NCI-H1694 (cell line): ENCODE results near the gene MACF1.
"Not testable (repeated sequence)": the region's sequence is repeated elsewhere in the genome, so short reads cannot be mapped to it uniquely, and the experiment has no call there.

Experiments used
- DNase-seq: peaks from one replicate; lab custom pipeline; 2025; lab: John Stamatoyannopoulos, UW

Gene MACF1

DNA sequence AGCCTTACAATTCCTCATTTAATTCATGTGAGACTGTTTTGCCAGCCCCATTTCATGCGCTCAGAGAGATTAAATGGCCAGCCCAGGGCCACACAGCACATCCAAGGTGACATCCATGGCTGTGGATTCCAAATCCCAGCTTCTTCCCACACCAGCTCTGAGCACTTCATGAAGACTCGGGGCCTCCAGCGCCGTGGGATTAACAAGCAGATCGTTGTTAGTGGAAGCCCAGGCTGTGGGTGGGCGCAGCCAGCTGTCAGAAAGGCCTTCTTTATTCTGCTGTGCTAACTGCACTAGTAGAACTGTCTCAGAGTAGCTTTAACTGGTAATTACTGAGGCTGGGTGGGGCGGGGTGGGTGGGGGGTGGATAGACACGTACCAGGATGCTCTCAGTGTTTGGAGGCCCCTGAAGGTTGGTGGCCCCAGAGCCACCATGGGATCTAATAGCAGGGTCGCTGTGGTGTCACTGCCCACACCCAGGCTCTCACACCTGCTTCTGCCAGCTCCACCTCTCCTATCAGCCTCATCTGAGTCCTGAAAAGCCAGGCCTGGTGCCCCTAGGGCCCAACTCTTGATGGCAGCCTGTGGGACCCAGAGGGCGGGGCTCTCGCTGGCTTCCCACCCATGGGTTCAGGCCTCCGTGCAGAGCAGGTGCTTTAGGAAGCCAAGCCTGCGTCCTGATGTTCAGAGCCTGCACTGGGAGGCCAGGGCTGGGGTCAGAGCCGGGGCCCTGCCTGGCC is 290.3 kb downstream of the MACF1 start:
- DNase-seq = no peak

DNA sequence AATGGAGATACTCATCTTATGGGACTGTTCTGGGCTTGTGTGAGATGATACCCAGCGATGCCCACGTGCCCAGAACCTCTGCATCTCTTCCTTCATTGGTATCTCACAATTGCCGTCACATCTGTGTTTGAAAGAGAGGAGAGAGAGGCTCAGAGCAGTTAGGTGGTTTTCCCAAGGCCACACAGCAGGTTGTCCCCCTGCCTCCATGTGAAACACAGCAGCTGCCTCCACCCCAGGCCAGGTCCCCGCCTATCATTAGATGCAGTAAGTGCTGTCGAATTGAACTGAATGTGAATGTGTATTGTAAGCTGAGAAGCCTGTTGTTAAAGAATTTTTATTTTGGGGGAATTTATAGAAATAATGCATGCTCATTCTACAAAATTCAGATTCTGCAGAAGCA is 292.0 kb downstream of the MACF1 start:
- DNase-seq = not testable (repeated sequence)

DNA sequence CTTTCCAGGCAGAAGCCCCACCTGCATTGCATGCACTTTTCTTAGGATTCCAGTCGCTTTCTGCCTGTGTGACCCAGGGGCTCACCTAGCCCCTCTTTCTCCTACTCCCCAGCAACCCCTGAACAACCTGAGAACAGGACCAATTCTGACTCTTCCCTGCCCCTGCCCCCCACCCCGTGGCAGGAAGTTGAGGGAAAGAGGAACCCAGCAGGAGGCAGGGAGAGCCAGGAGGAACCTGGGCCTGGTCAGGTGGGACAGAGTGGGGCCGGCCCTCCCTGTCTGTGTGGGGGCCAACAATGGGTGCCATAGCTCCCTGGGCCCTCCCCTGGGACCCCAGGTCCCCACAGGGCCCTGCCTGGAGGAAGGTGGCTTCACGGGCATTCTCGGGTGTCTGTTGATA is 293.1 kb downstream of the MACF1 start:
- no peak for DNase-seq

DNA sequence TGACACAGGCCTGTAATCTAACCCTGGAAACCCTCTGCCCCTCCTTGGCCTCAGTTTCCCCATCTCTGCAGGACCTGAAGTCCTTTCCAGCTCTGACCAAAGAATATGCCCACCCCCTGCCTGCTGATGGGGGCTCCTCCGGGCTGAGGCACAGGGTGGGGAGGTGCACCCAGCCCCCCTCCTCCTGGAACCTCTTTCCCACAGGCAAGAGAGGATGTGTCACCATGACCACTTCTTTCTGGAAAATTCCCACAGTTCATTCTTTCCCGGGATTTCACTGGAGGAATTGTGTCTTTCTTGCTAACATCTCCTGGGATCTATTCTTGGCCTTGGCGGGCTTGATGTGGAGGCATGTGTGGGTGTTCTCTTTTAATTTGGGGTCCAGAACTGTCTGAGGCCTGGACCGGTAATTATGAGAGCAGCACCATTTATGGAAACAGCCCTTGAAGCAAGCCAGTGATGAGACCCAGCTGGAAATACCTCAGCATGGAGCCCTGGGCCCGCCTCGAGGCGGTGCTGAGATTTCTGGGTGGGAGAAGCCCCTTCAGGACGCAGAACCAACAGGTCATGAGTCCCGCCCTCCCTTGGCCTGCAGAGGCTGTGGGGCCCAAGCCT is 293.7 kb downstream of the MACF1 start:
- not testable (repeated sequence) for DNase-seq

DNA sequence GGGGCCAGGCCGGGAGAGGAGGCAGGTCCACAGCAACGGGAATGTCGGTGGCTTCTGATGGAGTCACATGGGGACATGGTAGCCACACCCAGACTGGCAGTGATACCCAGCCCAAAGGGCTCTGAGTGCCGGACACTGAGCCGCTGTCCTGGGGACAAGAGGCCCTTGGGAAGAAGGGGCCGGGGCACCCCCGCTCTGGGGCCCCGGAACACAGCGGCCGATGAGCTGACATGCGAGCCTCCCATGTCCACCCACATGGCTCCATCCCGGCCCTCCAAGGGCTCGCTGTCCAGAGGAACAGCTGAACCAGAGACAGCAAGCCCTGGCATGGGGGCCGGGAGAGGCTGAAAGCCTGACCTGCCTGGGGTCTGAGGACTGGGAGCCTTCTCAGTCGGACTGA is 294.3 kb downstream of the MACF1 start:
- not testable (repeated sequence) for DNase-seq

DNA sequence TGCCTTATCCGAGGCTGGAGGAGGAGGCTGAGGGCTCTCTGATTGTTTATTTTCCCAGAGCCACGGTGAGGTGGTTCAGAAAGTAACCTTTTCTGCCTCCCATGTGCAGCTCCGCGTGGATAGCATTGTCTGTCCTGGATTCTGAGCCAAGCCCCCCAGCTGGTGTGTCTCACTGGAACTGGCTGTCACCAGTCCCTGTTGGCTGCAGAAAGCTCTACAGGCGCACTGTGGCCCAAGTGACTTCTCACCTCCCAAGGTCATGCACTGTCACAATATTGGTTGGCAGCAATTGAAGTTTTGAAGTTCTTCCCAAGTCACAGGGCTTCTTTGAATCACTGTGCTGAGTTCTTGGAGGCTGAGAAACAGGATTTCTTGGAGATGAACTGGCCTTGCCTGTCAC is 295.2 kb downstream of the MACF1 start:
- DNase-seq = no peak

DNA sequence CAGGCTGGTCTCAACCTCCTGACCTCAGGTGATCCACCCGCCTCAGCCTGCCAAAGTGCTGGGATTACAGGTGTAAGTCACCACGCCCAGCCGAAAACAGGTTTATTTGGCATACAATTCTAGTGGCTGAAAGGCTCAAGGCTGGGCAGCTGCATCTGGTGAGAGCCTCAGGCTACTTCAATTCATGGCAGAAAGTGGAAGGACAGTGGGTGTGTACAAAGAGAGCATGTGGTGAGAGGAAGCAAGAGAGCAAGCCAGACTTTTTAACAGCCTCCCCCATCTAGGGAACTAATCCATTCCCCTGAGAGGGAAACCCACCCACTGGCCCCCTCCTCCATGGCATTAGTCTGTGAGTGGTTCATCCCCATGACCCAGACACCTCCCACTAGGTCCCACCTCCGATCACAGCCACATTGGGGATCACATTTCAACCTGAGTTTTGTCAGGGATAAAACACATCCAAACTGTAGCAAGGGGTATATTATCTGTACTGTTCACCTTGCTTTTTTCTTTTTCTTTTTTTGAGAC is 296.4 kb downstream of the MACF1 start:
- DNase-seq = no peak

DNA sequence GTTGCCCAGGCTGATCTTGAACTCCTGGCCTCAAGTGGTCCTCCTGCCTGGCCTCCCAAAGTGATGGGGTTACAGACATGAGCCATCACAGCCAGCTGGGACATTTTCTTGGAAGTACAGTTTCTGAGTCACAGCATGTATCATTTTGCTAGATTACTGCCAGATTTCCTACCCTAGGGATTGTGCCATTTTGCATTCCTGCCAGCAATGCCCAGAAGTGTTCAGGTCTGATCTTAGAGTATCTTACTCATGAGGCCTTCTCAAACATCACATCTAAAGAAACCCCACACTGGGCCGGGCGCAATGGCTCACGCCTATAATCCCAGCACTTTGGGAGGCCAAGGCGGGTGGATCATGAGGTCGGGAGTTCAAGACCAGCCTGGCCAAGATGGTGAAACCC is 297.2 kb downstream of the MACF1 start:
- DNase-seq = no peak

DNA sequence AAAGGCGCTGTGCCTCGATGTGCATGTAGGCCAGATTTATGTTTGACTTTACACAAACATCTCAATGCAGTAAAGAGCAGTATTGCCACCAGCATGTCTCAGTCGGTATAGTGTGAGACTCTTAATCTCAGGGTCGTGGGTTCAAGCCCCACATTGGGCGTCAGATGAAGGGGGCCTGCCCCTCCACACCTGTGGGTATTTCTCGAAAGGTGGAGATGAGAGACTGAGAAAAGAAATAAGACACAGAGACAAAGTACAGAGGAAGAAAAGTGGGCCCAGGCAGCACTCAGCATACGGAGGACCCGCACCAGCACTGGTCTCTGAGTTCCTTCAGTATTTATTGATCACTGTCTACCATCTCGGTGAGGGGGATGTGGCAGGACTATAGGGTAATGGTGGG is 299.9 kb downstream of the MACF1 start:
- DNase-seq = not testable (repeated sequence)

DNA sequence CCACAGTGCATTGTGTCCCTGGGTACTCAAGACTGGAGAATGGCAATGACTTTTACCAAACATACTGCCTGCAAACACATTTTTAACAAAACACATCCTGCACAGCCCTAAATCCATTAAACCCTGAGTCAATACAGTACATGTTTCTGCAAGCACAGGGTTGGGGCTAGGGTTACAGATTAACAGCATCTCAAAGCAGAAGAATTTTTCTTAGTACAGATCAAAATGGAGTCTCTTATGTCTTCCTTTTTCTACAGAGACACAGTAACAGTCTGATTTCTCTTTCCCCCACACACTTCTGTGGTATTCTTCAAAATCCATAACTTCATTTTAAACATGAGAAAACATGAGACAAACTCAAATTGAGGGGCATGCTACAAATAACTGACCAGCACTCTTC is 300.8 kb downstream of the MACF1 start:
- no peak for DNase-seq

DNA sequence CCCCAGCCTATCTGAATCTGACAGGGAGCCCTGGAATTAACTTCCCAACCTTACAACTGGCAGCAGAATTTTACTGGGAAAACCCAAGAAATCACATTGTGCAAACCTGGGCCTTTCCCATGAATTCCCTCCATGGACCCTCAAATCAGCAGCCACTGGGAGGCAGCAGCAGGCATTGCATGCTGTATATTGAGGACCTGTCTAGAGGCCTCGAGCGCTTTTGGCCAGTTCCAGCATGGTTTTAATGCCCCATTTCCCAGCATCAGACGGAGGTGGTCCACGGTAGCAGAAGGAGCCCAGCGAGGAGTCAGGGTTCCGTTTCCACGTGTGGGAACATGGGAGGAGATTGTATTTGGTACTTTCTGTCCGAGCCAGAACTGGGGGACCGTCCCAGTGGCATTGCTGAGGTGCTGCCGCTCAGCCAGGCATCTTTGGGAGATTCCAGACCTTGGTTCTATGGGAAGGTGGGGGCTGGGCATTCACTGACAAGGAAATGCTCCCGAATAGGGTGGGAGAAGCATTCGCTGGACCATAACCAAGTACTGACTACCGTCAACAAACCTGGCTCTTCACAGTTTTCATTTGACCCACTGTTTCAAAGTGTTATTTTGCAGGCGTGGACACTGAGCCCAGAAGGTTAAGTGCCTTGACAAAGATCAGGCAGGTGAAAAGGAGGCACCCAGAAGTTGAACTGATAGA is 302.9 kb downstream of the MACF1 start:
- peak; percentile 99 for DNase-seq

DNA sequence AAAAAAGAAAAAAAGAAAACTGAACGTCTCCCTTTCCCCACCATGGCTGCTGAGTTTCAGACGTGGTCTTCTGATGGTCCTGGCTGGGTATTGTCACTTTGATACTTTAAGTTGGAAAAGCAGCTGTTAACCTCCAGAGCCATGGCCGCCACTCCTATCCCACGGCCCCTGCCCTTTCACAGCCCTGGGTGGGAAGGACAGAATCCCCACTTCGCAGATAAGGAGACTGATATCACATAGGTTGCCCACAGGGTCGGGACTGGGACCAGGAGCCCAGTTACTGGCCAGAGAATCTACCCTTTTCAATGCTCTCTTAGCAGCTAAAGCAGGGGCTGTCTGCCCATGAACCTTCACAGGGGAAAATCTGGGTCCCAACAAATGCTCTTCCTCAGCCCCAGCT is 303.8 kb downstream of the MACF1 start:
- DNase-seq = no peak

DNA sequence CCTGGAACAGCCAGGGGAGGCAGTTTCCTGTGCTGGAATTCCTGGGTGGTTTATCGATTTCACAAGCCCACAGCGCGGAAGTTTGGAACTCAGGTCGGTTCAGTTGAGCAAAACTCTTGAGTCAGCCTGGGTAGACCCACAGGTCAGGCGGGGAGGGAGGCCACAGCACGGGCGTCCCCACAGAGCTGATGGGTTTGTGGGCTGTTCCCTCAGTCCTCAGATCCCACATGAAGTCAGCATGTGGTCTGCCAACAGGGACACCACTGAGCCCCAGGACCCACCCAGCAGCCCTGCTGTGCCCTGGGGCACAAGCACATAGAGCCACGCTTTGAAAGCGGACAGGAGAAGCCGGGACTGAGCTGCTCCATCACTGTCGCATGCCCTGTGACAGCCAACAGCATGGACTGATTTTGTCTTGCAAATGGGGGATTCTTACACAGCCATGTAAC is 304.4 kb downstream of the MACF1 start:
- DNase-seq = no peak

DNA sequence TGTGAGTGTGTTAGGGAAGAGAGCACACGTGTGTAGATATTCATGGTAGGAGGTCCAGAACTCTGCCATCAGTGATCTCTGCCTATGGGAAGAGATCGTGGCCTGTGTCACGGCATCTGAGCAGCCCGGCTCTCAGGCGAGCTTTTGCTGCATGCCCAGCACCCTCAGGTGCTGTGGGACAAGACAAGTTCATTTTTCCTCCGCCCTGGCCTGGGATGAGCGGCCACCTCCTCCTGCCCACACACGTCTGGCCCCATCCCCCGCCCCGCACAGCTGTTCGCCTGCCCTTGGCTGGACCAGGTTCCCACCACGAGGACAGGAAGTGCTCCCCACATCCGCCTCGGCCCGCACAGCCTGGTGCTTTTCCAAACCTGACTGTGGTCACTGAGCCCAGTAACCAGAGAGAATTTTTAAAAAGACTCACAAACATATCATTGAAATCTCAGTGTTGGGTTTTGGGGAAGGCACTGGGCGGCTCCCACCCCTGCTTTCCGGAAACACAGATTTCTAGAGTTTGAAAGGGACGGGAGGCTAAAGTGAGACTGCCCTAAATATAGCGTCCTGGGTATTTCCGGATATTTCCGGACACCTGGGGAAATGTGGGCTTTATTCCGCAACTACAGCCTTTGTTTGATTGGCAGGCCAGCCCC is 305.0 kb downstream of the MACF1 start:
- DNase-seq = no peak

DNA sequence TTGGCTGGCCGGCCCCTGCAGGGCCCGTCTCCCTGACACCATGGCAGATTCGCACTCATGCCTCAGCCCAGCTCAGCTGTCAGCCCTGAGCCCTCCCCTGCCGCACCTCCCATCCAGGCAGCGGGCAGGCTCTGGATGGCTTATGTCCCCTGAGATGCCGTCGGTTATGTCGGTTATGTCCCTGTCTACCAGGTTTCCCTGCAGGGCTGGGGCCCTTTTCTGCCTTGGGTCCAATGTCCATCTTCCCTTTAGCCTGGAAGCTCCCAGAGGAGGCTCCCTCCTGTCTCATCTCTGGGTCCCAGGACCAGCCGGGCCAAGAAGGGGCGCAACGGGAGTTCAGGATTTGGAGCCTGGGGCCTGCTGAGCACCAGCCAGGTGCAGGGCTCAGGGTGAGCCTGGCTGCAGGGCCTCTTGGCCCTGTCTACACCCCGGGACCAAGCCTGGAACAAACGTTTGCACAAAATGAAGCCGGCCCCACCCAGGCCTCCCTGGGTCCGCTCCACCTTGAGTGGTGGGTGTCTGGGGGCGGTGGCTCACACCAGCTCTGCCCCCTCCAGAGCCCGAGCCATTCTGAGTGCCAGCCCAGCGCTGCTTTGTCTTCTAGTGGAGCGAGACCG is 306.2 kb downstream of the MACF1 start:
- not testable (repeated sequence) for DNase-seq

DNA sequence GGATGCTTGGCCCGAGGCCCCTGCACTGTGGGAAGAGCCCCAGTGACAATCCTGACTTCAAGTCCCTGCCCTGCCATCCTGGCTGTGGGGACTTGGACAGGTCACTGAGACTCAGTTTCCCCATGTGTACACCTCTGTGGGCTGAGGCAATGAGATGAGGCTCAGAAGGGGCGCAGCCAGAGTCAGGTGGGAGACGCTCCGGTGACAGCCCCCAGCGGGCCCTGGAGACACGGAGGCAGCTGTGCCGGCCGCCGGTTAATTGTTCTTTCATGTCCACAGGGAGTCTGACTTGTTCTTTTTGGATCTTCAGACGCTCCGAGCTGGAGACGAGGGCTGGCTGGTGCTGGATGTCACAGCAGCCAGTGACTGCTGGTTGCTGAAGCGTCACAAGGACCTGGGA is 307.0 kb downstream of the MACF1 start:
- DNase-seq = not testable (repeated sequence)

DNA sequence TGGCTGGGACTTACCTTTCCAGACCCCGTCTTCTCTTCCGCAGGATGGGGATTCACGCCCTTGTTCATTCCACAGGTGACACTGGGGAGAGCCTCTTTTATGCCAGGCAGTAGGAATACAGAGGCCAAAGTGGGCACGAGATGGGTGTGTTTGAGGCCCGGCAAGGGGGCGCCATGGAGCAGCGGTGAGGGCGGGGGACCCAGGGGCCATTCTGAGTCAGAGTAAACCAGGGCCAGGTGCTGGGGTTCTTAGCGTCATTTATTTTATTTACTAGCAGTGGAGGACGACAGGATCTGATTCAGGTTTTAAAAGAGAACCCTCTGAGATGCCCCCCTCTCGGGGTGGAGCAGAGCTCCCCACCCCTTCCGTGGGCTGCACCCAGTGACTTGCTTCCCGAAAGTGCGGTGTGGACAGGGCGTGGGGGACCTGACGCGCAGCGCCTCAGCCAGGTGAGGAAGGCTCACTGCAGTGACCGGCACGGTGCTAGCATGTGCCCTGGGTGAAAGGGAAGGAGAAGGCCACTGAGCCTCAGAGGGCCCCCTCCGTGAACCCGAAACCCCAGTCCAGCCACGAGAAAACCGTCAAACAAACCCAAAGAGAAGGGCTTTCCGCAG is 307.8 kb downstream of the MACF1 start:
- not testable (repeated sequence) for DNase-seq

DNA sequence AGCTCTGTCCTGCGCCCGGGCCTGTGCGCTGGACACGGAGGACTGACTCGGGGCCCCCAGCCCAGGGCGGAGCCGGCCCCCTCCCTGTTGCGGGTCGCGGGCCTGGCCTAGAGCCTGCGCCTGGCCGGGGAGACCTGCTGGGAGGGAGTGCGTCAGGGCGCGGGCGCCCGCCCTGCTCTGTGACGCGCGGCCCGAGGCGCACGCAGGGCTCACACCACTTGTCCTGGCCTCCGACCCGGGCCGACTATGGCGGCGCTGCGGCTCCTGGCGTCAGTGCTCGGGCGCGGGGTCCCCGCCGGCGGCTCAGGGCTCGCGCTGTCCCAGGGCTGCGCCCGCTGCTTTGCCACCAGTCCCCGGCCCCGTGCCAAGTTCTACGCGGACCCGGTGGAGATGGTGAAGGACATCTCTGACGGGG is 310.2 kb downstream of the MACF1 start:
- DNase-seq = not testable (repeated sequence)

DNA sequence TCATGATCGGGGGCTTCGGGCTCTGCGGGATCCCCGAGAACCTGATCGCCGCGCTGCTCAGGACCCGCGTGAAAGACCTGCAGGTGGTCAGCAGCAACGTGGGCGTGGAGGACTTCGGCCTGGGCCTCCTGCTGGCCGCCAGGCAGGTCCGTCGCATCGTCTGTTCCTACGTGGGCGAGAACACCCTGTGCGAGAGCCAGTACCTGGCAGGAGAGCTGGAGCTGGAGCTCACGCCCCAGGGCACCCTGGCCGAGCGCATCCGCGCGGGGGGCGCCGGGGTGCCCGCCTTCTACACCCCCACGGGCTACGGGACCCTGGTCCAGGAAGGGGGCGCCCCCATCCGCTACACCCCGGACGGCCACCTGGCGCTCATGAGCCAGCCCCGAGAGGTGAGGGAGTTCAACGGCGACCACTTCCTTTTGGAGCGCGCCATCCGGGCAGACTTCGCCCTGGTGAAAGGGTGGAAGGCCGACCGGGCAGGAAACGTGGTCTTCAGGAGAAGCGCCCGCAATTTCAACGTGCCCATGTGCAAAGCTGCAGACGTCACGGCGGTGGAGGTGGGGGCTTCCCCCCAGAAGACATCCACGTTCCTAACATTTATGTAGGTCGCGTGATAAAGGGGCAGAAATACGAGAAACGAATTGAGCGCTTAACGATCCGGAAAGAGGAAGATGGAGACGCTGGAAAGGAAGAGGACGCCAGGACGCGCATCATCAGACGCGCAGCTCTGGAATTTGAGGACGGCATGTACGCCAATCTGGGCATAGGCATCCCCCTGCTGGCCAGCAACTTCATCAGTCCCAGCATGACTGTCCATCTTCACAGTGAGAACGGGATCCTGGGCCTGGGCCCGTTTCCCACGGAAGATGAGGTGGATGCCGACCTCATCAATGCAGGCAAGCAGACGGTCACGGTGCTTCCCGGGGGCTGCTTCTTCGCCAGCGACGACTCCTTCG is 310.9 kb downstream of the MACF1 start:
- not testable (repeated sequence) for DNase-seq

DNA sequence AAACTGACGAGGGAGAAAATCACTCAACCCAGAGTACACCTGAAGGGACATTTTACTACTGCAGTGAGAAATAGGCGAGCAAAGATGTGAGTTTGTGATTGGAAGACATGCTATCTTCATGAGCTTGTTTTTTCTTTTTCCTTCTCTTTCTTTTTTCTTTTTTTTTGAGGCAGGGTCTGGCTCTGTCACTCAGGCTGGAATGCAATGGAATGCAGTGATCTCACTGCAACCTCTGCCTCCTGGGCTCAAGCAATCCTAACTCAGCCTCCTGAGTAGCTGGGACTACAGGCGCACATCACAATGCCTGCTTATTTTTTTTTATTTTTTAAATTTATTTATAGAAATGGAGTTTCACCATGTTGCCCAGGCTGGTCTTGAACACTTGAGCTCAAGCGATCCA is 312.3 kb downstream of the MACF1 start:
- not testable (repeated sequence) for DNase-seq
